Ammon's horn (tissue), 1 donor: ENCODE measurements around the gene NMNAT2.

Experiments
- DNase-seq: peaks from one replicate; pipeline ENCODE4 v3.0.0-alpha.2; 2016; ENCODE audit warnings: low spot score

NMNAT2 gene

GRCh38 chr1:183239220-183239742 lies 178.9 kb downstream of the NMNAT2 start:
- DNase-seq, result no peak

- DNase-seq, result no peak
Observed at GRCh38 chr1:183238071-183238470, 180.1 kb downstream of the NMNAT2 start.

- DNase-seq, result no peak
Observed at GRCh38 chr1:183237046-183237445, 181.1 kb downstream of the NMNAT2 start.

- no peak for DNase-seq
Observed at GRCh38 chr1:183236158-183236725, 181.9 kb downstream of the NMNAT2 start.

GRCh38 chr1:183235503-183235902 lies 182.7 kb downstream of the NMNAT2 start:
- DNase-seq, result no peak

- DNase-seq, result peak; percentile 63
Observed at GRCh38 chr1:183234660-183235476, 183.3 kb downstream of the NMNAT2 start.

GRCh38 chr1:183233113-183233512 lies 185.1 kb downstream of the NMNAT2 start:
- DNase-seq, result no peak

GRCh38 chr1:183231545-183231944 lies 186.6 kb downstream of the NMNAT2 start:
- DNase-seq, result no peak

GRCh38 chr1:183230413-183230812 lies 187.8 kb downstream of the NMNAT2 start:
- no peak for DNase-seq

GRCh38 chr1:183228347-183229220 lies 189.6 kb downstream of the NMNAT2 start:
- no peak for DNase-seq

- DNase-seq, result no peak
Observed at GRCh38 chr1:183227422-183228346, 190.5 kb downstream of the NMNAT2 start.

- no peak for DNase-seq
Observed at GRCh38 chr1:183226963-183227362, 191.2 kb downstream of the NMNAT2 start.

- DNase-seq, result no peak
Observed at GRCh38 chr1:183226361-183226760, 191.8 kb downstream of the NMNAT2 start.

- DNase-seq, result no peak
Observed at GRCh38 chr1:183223467-183223866, 194.7 kb downstream of the NMNAT2 start.

GRCh38 chr1:183222909-183223308 lies 195.3 kb downstream of the NMNAT2 start:
- no peak for DNase-seq

GRCh38 chr1:183219616-183220009 lies 198.6 kb downstream of the NMNAT2 start:
- no peak for DNase-seq

GRCh38 chr1:183218971-183219615 lies 199.1 kb downstream of the NMNAT2 start:
- no peak for DNase-seq

GRCh38 chr1:183218027-183218618 lies 200.1 kb downstream of the NMNAT2 start:
- no peak for DNase-seq

GRCh38 chr1:183215936-183216335 lies 202.2 kb downstream of the NMNAT2 start:
- no peak for DNase-seq

- DNase-seq, result peak; percentile 20
Observed at GRCh38 chr1:183215076-183215720, 203.0 kb downstream of the NMNAT2 start.
